ENCODE results near the gene ZNF423. TPM values are rescaled to one million over a fixed set of nuclear protein-coding genes. Genes with fewer than 3 reads are reported as not detected.

The ZNF423 gene
- total RNA-seq, 4 donors from 2014 or later, result 1.4 to 20.6 (median 4.7) TPM

- no peak overlapping the region for H3K4me3 ChIP-seq
- H3K36me3 ChIP-seq, result no peaks in the 10 kb centered on the region
- no peaks in the 10 kb centered on the region for H3K4me1 ChIP-seq
- no peaks in the 10 kb centered on the region for H3K27me3 ChIP-seq
- DNase-seq, result no peak
- no peaks in the 10 kb centered on the region for H3K9me3 ChIP-seq
- TF ChIP-seq POLR2A (IDR thresholded peaks at IDR 0.05) (no peak), CTCF (IDR thresholded peaks at IDR 0.05) (no peak)
- H3K27ac ChIP-seq, result no peak overlapping the region
Observed at GRCh38 chr16:49439676-49440075, 416.2 kb downstream of the ZNF423 start.

- H3K27ac ChIP-seq, result no peak overlapping the region
- DNase-seq, result no peak
- no peaks in the 10 kb centered on the region for H3K27me3 ChIP-seq
- H3K4me3 ChIP-seq, result no peak overlapping the region
- H3K9me3 ChIP-seq, result no peaks in the 10 kb centered on the region
- TF ChIP-seq CTCF (IDR thresholded peaks at IDR 0.05) (no peak), POLR2A (IDR thresholded peaks at IDR 0.05) (no peak)
- H3K4me1 ChIP-seq, result no peaks in the 10 kb centered on the region
- H3K36me3 ChIP-seq, result no peaks in the 10 kb centered on the region
Observed at GRCh38 chr16:49439050-49439449, 416.9 kb downstream of the ZNF423 start.

Small RNAs within 50 kb of the gene (small RNA-seq; reads per million reads assigned to genes)
- gene MRPS21P7 (0 reads per million in 2 donors), gene MRPS21P8 (0 reads per million in 2 donors)

Other genes with a start within 250 kb of the ZNF423 start
- 10 to 100 TPM; 12.4 to 25.6 (median 15.1) TPM for gene CNEP1R1, start 169.1 kb upstream of the ZNF423 start, total RNA-seq
- 10 to 100 TPM; 22.4 to 39.7 (median 29.6) TPM for gene HEATR3, start 209.9 kb upstream of the ZNF423 start, total RNA-seq

Data from Peyer's patch (tissue), 4 donors.